ENCODE data around the gene LYPD6B.

Gene LYPD6B

GRCh38 chr2:149076863-149077412 is 38.4 kb downstream of the LYPD6B start:
- no peak for DNase-seq (ENCODE audit: low read depth)

GRCh38 chr2:149077861-149078260 is 39.4 kb downstream of the LYPD6B start:
- DNase-seq (ENCODE audit: low read depth) = no peak

- no peak for DNase-seq (ENCODE audit: low read depth)
Measured at GRCh38 chr2:149080099-149080498, 41.6 kb downstream of the LYPD6B start.

- DNase-seq (ENCODE audit: low read depth) = no peak
Measured at GRCh38 chr2:149080971-149081370, 42.5 kb downstream of the LYPD6B start.

GRCh38 chr2:149082079-149082478 is 43.6 kb downstream of the LYPD6B start:
- DNase-seq (ENCODE audit: low read depth) = no peak

- DNase-seq (ENCODE audit: low read depth) = no peak
Measured at GRCh38 chr2:149082735-149083134, 44.2 kb downstream of the LYPD6B start.

GRCh38 chr2:149084924-149085795 is 46.7 kb downstream of the LYPD6B start:
- no peak for DNase-seq (ENCODE audit: low read depth)

- no peak for DNase-seq (ENCODE audit: low read depth)
Measured at GRCh38 chr2:149087751-149088150, 49.3 kb downstream of the LYPD6B start.

- DNase-seq (ENCODE audit: low read depth) = no peak
Measured at GRCh38 chr2:149089068-149089467, 50.6 kb downstream of the LYPD6B start.

- DNase-seq (ENCODE audit: low read depth) = no peak
Measured at GRCh38 chr2:149090706-149091105, 52.2 kb downstream of the LYPD6B start.

GRCh38 chr2:149093579-149093978 is 55.1 kb downstream of the LYPD6B start:
- no peak for DNase-seq (ENCODE audit: low read depth)

- no peak for DNase-seq (ENCODE audit: low read depth)
Measured at GRCh38 chr2:149094217-149095015, 55.9 kb downstream of the LYPD6B start.

- DNase-seq (ENCODE audit: low read depth) = no peak
Measured at GRCh38 chr2:149098701-149099100, 60.2 kb downstream of the LYPD6B start.

GRCh38 chr2:149099298-149099697 is 60.8 kb downstream of the LYPD6B start:
- no peak for DNase-seq (ENCODE audit: low read depth)

GRCh38 chr2:149100739-149101699 is 62.5 kb downstream of the LYPD6B start:
- DNase-seq (ENCODE audit: low read depth) = no peak

GRCh38 chr2:149101818-149102217 is 63.3 kb downstream of the LYPD6B start:
- no peak for DNase-seq (ENCODE audit: low read depth)

GRCh38 chr2:149103081-149103620 is 64.7 kb downstream of the LYPD6B start:
- no peak for DNase-seq (ENCODE audit: low read depth)

- no peak for DNase-seq (ENCODE audit: low read depth)
Measured at GRCh38 chr2:149104221-149104620, 65.7 kb downstream of the LYPD6B start.

GRCh38 chr2:149112068-149112467 is 73.6 kb downstream of the LYPD6B start:
- DNase-seq (ENCODE audit: low read depth) = no peak

GRCh38 chr2:149112713-149113112 is 74.2 kb downstream of the LYPD6B start:
- no peak for DNase-seq (ENCODE audit: low read depth)

GRCh38 chr2:149115781-149116180 is 77.3 kb downstream of the LYPD6B start:
- no peak for DNase-seq (ENCODE audit: low read depth)
